Measurements from ENCODE around the gene FHL5.
"Not testable (repeated sequence)": the region's sequence is repeated elsewhere in the genome, so short reads cannot be mapped to it uniquely, and the experiment has no call there.

The FHL5 gene

DNA sequence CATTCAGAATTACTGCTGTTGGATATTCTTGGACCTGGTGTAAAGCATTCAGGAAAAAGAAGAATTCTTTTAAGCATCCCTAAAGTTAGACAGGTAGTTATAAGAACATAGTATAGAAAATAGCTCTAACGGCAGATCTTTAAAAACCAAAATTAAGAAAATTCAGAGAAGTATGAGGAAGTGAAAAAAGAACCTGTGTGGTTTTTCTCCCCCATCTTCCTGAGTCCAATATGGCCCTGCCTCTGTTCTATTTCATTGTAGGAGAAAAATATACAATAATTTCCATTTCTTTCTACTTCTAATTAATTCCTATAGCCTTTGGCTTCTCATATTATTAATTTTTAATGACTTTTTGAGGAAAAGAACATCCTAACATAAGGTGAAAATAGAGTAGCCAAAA lies 47.1 kb downstream of the FHL5 start:
- in situ Hi-C loops (cut with HindIII; ENCODE audit: low sequenced_read_pairs) = no loop called here

DNA sequence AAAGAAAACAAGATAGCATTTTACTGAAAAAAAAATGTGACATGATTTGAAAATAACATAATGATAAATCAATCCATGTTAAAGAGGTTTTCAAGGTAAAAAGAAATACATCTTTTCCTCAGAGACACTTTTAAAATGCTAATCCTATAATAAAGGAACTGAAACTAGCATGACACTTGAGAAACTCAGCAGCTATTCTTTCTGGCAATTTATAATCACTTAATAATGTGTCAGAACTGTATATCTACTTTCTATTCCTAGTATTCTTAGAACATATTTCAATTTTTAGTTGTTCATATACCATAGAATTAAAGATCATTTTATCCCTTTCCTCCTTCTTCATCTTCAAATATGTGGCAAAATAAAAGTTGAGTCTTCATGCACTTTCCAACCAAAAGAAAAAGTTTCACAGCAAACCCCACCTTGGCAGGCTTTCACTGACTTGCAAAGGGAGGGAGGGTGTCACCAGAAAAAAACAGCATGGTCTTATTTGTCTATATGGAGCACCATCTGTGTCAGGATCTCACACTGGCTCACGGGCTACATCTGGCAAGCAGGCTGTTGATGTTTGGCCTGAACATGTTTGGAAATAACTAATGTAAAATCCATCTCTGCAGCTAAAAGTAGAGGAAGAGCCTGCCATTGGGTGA lies 48.5 kb downstream of the FHL5 start:
- in situ Hi-C loops (cut with HindIII; ENCODE audit: low sequenced_read_pairs) = no loop called here

DNA sequence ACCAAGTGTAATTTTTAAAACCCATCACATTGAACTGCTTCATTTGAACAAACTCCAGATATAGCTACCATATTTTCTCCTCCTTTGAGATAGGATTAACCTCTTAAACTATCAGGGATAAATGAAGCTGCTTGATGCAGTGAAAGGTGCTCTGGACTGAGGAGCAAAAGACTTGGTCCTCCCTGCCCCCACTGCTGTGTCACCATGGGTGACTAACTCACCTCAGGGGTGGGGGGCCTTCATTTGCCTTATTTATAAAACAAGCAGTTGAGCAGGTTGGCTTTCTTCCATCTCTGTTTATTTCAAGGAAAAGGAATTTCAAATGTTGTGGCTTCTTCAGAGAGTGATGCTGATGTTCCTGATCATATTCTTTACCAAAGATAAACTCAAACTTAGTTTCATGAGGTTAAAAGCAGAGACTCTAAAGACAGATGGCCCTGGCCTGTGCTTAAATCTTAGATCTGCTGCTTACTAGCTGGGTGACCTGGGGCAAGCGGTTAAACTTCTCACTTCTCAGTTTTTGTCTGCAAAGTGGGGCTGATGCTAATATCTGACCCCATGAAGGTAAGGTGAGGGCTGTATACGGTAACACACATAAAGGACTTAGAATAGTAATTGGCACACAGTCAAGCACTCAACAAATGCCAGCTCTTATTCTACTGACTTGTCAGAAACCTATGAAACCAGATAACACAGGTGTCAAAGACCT lies 50.5 kb downstream of the FHL5 start:
- in situ Hi-C loops (cut with HindIII; ENCODE audit: low sequenced_read_pairs) = no loop called here

DNA sequence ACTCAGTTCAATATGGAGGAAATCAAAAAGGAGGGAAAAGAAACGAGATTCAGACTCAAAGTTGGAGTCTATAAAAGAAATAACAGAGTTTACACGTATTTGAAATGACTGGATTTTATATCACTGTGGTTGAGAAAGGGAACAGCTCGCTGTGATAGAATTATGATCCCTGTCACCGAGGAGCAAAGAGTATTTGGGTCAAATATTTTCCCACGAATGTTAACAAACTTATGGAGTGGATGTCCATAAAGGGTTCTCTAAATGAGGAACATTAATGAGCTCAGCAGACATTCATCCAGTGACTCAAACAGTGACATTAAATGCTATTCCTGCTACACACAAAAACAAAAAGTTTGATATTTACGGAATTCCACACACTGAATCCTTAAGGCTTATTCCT lies 57.9 kb downstream of the FHL5 start:
- in situ Hi-C loops (cut with HindIII; ENCODE audit: low sequenced_read_pairs) = no loop called here

DNA sequence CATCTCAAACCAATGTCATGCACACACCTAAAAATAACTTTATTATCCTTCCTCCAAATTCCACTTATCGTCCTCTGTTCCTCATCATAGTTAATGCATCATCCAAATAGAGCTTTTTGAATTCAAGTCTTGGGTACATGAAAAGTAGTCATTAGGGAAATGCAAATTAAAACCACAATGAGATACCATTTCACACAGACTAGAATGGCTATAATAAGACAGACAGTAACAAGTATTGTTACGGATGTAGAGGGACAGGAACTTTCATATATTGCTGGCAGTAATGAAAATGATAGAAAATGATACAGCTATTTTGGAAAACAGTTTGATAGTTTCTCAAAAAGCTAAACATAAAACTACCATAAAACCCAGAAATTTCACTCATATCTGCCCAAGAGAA lies 59.1 kb downstream of the FHL5 start:
- in situ Hi-C loops (cut with HindIII; ENCODE audit: low sequenced_read_pairs) = no loop called here

DNA sequence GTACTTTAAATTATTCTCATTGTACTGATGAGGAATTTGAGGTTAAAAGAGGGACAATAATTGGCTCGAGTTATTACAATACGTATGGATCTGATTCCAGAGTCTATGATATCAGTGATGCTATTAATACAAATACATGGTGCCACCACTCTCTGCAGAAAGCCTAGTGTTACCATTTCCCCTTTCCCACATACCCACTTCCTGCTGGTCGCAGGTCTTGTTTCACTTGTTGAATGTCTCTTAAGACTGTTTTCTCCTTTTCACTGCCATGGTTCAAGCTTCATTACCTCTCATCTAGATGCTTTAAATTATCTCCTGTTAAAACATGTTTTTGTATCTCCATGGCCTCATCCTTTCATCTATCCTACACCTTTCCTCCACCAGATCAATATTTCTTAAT lies 62.0 kb downstream of the FHL5 start:
- in situ Hi-C loops (cut with HindIII; ENCODE audit: low sequenced_read_pairs) = loop anchor here (5.0 kb wide), 1 partner anchor 432 kb away; no protein-coding TSS in a partner anchor

DNA sequence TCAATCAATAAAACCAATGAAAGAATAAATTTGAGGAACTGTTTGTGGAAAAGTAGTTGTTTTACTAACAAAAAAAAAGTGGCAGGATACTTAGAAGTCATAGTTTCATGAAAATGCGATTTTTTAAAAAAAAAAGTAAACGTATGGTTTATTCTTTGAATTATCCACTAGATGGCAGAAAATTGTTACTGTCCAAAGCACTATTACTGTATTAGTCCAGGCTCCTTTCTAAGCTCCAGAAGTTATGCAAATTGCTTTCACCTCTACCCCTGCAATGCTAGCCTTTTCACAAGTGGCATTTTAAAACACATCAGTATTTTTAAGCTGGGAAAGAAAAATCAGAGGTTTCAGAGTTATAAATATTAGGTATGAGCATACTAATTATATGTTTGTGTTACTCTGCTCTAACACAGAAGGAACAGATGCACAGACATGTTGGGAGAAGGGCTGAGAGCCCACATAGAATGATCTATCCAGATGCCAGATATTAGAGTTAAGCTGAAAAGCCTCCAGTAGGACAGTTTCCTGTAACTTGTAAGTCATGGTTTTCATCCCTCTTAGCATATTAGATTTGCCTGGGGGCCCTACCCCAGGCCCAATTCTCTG lies 63.9 kb downstream of the FHL5 start:
- in situ Hi-C loops (cut with HindIII; ENCODE audit: low sequenced_read_pairs) = loop anchor here (5.0 kb wide), 1 partner anchor 430 kb away; no protein-coding TSS in a partner anchor

DNA sequence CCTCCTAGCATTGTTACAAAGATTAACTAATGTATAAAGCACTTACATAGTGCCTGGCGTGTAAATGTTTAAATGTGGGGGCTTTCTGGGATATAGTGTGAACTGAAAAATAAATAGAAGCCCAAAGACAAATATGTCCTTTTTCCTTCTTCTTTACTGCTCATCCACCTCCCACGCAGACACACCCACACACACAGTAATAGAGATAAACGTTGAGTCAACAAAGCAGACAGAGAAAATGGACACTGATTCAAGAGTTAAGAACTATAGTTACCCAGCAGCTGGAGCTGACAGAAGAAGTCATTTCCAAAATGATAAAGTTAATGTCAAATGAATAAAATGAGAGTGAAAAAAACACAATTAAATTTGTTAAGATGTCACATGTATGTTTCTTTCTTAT lies 68.3 kb downstream of the FHL5 start:
- in situ Hi-C loops (cut with HindIII; ENCODE audit: low sequenced_read_pairs) = no loop called here

DNA sequence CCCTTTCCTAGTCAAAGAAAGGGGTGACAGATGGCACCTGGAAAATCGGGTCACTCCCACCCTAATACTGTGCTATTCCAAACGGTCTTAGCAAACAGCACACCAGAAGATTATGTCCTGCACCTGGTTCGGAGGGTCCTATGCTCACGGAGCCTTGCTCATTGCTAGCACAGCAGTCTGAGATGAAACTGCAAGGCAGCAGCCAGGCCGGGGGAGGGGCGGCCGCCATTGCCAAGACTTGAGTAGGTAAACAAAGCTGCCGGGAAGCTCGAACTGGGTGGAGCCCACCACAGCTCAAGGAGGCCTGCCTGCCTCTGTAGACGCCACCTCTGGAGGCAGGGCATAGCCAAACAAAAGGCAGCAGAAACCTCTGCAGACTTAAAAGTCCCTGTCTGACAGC lies 75.1 kb downstream of the FHL5 start:
- in situ Hi-C loops (cut with HindIII; ENCODE audit: low sequenced_read_pairs) = not testable (repeated sequence)

DNA sequence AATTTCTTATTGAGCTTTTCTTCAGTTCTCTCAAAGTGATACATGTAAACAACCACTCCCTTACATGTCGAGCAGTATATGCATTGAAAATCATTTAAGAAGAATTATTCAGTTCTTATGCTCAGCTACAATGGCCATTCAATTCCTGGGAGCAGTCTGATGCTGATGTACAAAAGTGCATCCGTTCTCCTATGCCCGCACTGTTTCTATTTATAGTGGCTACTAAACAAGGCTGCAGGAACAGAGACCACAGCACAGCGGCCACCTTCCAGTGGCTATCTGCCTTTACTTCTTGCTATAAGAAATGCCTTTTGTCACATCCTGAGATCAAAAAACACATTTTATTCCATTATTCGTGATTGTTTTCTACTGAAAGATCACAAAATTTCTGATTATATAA lies 82.2 kb downstream of the FHL5 start:
- in situ Hi-C loops (cut with HindIII; ENCODE audit: low sequenced_read_pairs) = no loop called here

DNA sequence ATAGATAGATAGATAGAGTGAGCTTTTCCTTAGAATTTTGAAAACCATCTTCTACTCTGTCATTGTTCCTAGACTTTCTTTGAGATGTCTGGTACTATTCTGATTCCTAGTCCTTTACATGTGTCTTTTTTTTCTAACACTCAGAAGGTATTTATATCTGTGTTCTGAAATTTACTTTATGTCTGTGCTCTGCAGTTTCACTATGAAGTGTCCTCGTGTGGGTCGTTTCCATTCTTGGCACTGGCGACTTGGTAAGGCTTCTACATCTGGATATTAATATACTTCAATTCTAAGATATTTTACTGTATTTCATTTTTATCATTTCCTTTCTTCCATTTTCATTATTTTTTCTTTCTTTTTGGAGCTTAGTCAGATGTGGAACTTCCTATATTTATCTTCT lies 87.0 kb downstream of the FHL5 start:
- in situ Hi-C loops (cut with HindIII; ENCODE audit: low sequenced_read_pairs) = no loop called here

DNA sequence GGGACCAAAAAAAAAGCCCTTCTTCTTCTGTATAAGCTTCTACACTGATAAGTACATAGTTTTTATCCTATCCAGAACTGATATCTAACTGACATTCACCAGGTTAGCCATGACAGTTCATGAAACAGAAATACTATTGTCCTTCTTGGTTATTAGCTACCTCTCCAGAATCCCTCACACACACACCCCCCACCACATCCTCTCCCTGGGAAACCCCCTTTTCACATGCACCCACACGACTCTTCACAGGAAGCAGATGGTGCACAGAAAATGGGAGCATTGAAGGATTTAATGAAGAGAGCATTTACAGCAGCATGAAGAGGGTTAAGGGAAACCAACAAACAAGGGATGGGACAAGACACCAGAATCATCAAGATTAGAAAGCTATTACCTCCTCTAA lies 88.9 kb downstream of the FHL5 start:
- in situ Hi-C loops (cut with HindIII; ENCODE audit: low sequenced_read_pairs) = no loop called here

DNA sequence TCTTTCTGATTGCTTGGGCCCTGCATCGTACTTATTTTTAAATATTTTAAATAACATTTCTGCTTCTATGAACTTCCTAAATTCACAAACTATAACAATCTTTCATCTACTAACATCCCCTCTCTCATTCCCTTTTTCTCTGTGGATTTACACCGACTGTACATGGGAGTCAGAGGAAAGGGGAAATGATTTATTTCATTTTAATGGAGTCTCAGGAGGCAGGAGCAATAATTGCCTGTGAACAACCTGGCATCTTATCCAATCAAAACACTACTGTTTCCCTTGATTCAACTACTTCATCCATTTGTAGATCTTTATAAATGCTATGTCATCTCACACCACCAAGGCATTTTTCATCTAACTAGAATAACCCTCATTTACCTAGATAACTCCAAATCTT lies 89.6 kb downstream of the FHL5 start:
- in situ Hi-C loops (cut with HindIII; ENCODE audit: low sequenced_read_pairs) = no loop called here

DNA sequence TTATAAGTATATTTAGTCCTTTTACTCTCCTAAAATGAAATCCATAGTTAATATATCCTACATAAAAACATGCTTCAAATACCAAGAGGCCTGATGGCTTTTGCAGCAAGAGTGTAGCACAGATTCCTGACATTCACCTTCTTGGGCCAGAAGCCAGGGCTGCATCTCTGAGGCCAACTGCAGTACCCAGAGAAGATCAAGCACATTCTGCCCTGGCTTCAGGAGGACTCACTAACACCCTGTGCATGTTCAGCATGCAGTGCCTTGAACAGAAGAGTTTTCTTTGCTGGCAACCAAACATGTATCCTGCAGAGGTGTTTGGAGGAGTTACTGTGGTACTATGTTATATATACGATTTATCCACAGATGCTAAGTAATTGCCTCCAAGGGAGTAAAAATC lies 90.3 kb downstream of the FHL5 start:
- in situ Hi-C loops (cut with HindIII; ENCODE audit: low sequenced_read_pairs) = no loop called here

DNA sequence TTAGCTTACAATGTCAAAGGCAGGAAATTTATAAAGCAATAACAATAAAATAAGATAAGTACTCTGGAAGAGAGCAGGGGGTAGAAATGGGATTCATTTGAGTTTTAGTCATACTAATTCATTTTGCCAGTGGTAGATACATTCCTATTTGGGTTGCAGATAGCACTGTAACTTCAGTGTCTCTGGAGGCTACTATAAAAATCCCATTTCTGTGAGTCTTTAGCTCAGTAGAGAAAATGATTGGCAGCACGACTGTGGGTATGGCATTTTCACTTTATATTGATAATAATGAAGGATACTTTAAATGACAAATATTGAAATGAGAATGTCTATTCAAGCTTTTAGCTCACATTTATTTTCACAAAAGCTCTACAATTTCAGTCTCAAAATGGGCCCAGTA lies 93.6 kb downstream of the FHL5 start:
- in situ Hi-C loops (cut with HindIII; ENCODE audit: low sequenced_read_pairs) = no loop called here

DNA sequence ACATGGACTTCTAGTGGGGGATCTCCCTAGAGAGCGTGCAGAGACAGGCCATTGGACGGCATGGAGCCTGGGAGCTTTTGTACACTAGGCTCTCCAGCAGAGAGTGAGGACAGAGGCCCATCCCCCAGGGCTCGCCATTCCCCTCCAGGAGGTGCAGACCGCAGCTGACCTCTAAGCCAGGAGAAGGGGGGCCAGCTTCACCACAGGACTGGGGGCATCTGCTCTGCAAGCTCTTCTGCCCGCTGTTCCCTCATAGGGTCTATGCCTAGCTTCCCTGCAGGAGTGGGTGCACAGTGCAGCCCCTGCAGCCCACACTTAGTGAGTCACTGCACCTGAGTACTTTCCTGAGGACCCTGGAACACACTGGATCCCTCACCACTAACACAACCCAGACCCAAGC lies 94.4 kb downstream of the FHL5 start:
- in situ Hi-C loops (cut with HindIII; ENCODE audit: low sequenced_read_pairs) = no loop called here

DNA sequence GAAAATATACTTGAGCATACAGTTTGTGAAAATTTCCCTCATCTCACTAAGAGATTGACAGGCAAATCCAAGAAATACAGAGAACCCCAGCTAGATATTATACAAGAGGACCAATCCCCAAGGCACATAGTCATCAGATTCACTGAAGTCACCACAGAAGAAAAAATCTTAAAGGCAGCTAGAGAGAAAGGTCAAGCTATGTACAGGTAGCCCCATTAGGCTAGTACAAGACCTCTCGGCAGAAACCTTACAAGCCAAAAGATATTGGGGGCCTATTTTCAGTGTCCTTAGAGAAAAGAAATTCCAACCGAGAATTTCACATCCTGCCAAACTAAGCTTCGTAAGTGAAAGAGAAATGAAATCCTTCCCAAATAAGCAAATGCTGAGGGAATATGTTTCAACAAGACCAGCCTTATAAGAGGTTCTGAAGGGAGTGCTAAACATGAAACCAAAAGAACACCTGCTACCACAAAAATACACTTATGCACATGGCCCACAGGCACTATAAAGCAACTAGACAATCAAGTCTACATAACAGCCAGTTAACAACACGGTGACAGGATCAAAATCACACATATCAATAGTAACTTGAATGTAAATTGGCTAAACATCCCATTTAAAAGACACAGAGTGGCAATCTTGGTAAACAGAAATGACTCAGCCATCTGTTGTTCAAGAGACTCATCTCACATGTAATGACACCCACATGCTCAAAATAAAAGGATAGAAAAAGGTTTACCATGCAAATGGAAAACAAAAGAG lies 96.3 kb downstream of the FHL5 start:
- in situ Hi-C loops (cut with HindIII; ENCODE audit: low sequenced_read_pairs) = no loop called here
